GM13976 (cell line): Measurements from ENCODE around the gene EPB41L5.

ENCODE experiments used
- DNase-seq: peaks from one replicate; pipeline ENCODE4 v3.0.0; 2012; ENCODE audit warnings: low spot score
- in situ Hi-C: fragments of 300-500 bp; cut with MboI; formaldehyde crosslinking; loops from one replicate; pipeline ENCODE4 v1.12.0; 2022; ENCODE audit warnings: low sequenced_read_pairs, mixed read lengths, inconsistent platforms; ENCODE audit not compliant: unreplicated experiment
- TF ChIP-seq, protein P1 (sequence below): IDR thresholded peaks from 2 replicates; pipeline ENCODE4 v1.5.1; 2012; ENCODE audit warnings: borderline replicate concordance, mild to moderate bottlenecking; ENCODE audit not compliant: insufficient read depth; ENCODE audit errors: extremely low read depth, missing control alignments, control extremely low read depth

Gene EPB41L5

DNA sequence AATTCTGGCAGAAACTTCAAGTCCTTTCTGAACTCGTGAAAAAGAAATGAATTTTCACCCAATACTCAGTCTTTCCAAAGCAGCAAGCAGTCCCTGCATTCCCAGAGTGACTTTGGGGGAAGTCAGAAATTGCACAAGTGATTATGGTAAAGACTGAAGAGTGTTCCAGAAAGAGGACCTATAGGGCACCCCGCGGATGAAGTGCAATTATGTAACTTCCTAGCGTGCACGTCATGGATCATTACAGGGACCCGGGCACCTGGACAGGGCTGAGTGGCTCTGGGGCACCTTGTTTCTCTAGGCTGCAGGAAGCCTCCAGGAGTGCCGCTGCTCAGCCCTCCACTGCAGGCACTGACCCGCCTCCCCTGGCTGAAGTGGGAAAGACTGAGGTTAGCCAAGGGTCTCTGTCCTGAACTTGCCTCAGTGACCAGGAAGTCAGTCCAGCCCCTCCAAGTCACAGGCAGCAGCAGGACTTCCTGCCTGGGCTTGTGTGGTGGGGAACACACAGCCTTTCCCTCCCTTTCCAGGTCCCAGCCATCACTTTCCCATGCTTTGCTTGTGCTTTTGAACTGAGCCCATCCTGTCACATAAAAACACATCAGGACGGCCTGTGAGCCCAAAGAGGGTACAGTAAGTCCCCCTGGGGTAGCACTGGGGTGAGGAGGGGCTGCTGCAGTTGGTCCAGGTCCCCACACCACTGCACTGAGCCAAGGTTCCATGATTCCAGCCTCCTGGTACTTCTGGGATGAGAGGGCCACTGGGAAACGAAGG lies 190.6 kb downstream of the EPB41L5 start:
- TF ChIP-seq, protein P1, sequence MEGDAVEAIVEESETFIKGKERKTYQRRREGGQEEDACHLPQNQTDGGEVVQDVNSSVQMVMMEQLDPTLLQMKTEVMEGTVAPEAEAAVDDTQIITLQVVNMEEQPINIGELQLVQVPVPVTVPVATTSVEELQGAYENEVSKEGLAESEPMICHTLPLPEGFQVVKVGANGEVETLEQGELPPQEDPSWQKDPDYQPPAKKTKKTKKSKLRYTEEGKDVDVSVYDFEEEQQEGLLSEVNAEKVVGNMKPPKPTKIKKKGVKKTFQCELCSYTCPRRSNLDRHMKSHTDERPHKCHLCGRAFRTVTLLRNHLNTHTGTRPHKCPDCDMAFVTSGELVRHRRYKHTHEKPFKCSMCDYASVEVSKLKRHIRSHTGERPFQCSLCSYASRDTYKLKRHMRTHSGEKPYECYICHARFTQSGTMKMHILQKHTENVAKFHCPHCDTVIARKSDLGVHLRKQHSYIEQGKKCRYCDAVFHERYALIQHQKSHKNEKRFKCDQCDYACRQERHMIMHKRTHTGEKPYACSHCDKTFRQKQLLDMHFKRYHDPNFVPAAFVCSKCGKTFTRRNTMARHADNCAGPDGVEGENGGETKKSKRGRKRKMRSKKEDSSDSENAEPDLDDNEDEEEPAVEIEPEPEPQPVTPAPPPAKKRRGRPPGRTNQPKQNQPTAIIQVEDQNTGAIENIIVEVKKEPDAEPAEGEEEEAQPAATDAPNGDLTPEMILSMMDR = no peak
- in situ Hi-C loops = no loop called here
- DNase-seq = no peak

DNA sequence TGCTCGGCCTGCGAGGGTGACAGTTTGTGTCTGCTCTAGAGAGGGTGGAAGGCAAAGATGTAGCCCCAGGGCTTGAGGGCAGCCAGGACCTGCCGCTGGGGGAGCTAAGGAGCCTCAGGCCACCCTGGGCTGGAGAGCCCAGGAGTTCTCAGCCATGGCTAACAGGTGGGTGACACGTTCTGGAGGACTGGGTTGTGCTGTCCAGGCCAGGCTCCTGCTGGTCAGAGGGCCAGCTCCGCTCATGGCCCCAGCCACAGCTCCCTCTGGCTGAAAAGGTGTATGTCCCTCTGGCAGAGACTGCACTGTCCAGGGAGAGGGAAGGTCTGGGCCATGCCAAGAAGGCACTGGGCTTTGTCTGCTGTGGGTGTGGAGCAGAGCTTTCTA lies 191.1 kb downstream of the EPB41L5 start:
- in situ Hi-C loops = no loop called here
- TF ChIP-seq, protein P1 = peak; percentile 7
- DNase-seq = no peak

DNA sequence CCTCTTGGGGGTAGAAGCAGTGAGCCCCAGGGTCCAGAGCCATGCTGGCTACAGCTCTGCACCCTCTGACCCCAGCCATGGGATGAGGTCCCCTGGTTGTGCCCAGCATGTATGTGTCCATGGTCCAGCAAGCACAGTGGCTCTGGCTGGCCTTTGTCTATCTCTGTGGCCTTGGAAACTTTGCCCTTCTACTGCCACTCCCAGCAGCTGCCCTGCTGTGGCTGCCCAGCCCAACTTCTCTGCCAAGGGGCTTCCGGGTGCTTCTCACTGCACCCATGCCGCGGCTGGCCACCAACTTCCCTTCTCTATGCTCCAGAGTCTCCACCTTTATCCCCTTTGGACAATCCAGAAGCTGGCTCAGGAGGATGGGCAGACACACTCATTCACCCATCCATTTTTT lies 191.5 kb downstream of the EPB41L5 start:
- no peak for DNase-seq
- in situ Hi-C loops = no loop called here
- TF ChIP-seq, protein P1 = no peak

DNA sequence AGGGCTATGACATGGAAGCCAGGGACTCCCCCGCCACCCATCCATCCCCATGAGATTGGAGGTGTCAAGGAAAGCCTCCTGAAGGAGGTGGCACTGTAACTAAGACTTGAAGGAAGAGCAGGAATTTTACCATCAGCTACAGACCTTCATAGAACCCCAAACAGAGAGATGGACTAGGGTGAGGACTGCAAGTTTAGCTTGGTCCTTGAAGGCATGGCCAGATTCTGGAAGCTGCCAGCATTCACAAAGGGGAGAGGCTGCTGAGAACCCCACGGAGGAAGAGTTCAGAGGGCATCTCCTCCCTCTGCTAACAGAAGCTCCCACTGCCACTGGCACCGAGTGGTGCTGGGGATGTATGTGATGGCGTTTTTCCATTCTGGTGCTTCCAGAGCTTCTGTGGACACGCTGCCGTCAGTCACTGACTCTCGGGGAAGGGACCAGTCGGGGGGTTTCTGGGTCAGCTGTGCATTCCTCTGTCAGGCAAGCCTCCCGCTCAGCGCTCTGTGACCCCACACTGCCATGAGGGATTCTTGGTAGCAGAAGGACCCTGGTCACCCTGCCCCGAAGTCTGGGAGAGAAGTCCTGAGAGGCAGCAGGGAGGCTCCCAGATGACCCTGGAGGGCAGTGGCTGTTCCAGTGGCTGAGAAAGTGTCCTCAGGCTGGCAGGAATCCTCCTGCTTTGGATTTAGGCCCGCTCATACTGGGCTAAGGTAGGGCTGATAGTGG lies 192.2 kb downstream of the EPB41L5 start:
- in situ Hi-C loops = no loop called here
- no peak for DNase-seq
- TF ChIP-seq, protein P1 = no peak

DNA sequence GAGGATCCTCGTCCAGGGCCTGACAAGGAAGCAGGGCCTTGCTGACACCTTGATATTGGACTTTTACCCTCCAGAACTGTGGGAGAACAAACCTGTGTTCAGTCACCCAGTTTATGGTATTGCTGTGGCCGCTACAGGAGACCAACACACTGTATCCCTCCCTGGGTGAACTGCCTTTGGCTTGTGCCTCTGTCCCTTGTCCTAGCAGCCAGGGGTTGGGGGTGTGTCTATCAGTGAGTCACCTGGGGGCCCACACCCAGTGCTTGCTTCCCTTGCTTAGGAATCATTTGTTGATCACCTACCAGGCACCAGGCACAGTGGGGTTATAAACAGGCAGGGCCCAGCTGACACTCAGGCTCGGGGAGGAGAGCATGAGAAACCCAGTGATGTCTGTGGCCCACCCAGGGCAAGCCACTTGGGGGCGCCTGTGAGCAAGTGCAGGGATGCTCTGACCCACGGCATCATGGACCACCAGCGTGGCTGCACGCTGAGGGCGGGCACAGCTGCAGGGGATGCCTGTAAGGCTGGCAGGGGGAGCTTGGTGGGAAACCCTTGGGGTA lies 193.2 kb downstream of the EPB41L5 start:
- peak; percentile 72 for DNase-seq
- TF ChIP-seq, protein P1 = peak; percentile 69
- in situ Hi-C loops = no loop called here

DNA sequence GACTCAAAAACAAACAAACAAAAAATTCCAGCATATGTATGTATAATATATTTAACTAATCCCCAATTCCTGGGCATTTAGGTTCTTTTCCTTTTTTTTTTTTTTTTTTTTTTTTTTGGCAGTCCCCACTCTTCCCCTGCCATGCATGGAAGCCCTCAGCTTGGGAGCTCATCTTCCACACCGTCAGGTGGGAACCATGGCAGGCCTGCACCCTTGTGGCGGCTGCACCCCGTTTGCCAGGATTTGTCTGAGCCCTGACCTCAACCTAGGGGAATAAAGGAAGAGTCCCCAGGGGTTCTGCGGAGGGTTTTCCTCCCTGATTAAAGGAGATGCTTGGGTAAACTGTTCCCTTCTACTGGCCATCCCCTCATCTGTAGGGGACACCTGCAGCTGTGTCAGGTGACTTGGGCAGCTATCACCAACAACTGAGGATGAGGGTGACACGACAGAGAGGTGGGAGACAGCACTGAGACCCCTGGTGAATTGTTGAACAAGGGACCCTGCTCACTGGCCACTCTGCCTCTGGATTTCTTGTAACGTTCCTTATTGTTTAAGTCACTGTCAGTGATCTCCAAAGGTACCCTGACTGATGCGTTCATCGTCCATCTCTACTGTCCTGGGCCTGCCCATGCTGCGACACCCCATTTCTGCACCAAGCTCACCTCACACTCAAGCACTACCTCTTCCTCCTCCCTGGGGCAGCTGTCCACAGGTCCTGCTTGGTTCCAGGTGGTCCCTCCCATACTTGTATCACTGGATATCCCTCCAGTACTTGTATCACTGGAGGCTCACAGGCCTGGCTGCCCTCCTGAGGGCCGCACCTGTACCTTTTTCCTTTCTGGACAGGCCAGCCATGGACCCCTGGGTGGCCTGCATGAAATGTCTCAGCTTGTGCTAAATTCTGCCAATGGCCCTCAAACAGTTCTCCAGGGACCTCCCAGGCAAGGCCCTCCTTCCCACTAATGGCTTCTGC lies 195.8 kb downstream of the EPB41L5 start:
- no peak for DNase-seq
- TF ChIP-seq, protein P1 = no peak
- in situ Hi-C loops = no loop called here
